ENCODE data around the gene ADD3.

Gene ADD3

GRCh38 chr10:110061687-110062086 lies 53.9 kb downstream of the ADD3 start:
- Histone ChIP-seq H3F3A (ENCODE audit: low read depth) (peaks cover 8% of the 10 kb centered on the region; the same call in 1 of the 2 replicates), H3K4me3 (ENCODE audit: low read length, poor library complexity, severe bottlenecking) (no peak overlapping the region), H3K36me3 (ENCODE audit: insufficient read depth, low read length) (no peaks in the 10 kb centered on the region), H3K9me3 (ENCODE audit: insufficient read depth, low read depth, low read length) (no peaks in the 10 kb centered on the region), H3K79me2 (ENCODE audit: insufficient read depth, low read length) (peaks cover 97% of the 10 kb centered on the region), H2AFZ (ENCODE audit: low read length) (no peak overlapping the region), H4K20me1 (ENCODE audit: insufficient read depth, low read length, poor library complexity, severe bottlenecking) (peaks cover 32% of the 10 kb centered on the region), H3K9me2 (replicated peaks; ENCODE audit: low read depth, low read length) (no peaks in the 10 kb centered on the region), H3K27me3 (ENCODE audit: insufficient read depth, low read length, poor library complexity, severe bottlenecking) (no peaks in the 10 kb centered on the region), H3K4me2 (ENCODE audit: low read depth, low read length, poor library complexity, severe bottlenecking) (no peak overlapping the region), H3K4me1 (ENCODE audit: insufficient read depth, low read length, poor library complexity, severe bottlenecking) (peaks cover 45% of the 10 kb centered on the region), H3K9ac (ENCODE audit: low read depth, low read length, poor library complexity, severe bottlenecking) (no peak overlapping the region)
- no peak for TF ChIP-seq CTCF (conservative IDR thresholded peaks at IDR 0.05; ENCODE audit: low read length)
- TF ChIP-seq EZH2phosphoT487 (IDR thresholded peaks at IDR 0.05; ENCODE audit: borderline replicate concordance), result no peak

- H3K4me2 ChIP-seq (ENCODE audit: low read depth, low read length, poor library complexity, severe bottlenecking), result no peak overlapping the region
- H3K9me3 ChIP-seq (ENCODE audit: insufficient read depth, low read depth, low read length), result no peaks in the 10 kb centered on the region
- peaks cover 84% of the 10 kb centered on the region for H3K79me2 ChIP-seq (ENCODE audit: insufficient read depth, low read length)
- peaks cover 13% of the 10 kb centered on the region; the same call in 1 of the 2 replicates for H3F3A ChIP-seq (ENCODE audit: low read depth)
- H3K36me3 ChIP-seq (ENCODE audit: insufficient read depth, low read length), result no peaks in the 10 kb centered on the region
- H3K4me1 ChIP-seq (ENCODE audit: insufficient read depth, low read length, poor library complexity, severe bottlenecking), result peaks cover 58% of the 10 kb centered on the region
- peaks cover 22% of the 10 kb centered on the region for H4K20me1 ChIP-seq (ENCODE audit: insufficient read depth, low read length, poor library complexity, severe bottlenecking)
- H3K27me3 ChIP-seq (ENCODE audit: insufficient read depth, low read length, poor library complexity, severe bottlenecking), result no peaks in the 10 kb centered on the region
- H3K9ac ChIP-seq (ENCODE audit: low read depth, low read length, poor library complexity, severe bottlenecking), result no peak overlapping the region
- H3K9me2 ChIP-seq (replicated peaks; ENCODE audit: low read depth, low read length), result no peaks in the 10 kb centered on the region
- no peak overlapping the region for H3K4me3 ChIP-seq (ENCODE audit: low read length, poor library complexity, severe bottlenecking)
- TF ChIP-seq CTCF (conservative IDR thresholded peaks at IDR 0.05; ENCODE audit: low read length) (no peak), EZH2phosphoT487 (IDR thresholded peaks at IDR 0.05; ENCODE audit: borderline replicate concordance) (no peak)
- H2AFZ ChIP-seq (ENCODE audit: low read length), result no peak overlapping the region
Measured at GRCh38 chr10:110065269-110065668, 57.5 kb downstream of the ADD3 start.

GRCh38 chr10:110067960-110068770 lies 60.4 kb downstream of the ADD3 start:
- Histone ChIP-seq H3K9me3 (ENCODE audit: insufficient read depth, low read depth, low read length) (no peaks in the 10 kb centered on the region), H4K20me1 (ENCODE audit: insufficient read depth, low read length, poor library complexity, severe bottlenecking) (peaks cover 3% of the 10 kb centered on the region), H3K79me2 (ENCODE audit: insufficient read depth, low read length) (peaks cover 80% of the 10 kb centered on the region), H2AFZ (ENCODE audit: low read length) (no peak overlapping the region), H3K9me2 (replicated peaks; ENCODE audit: low read depth, low read length) (no peaks in the 10 kb centered on the region), H3K4me2 (ENCODE audit: low read depth, low read length, poor library complexity, severe bottlenecking) (peak overlapping the region; percentile 76), H3K9ac (ENCODE audit: low read depth, low read length, poor library complexity, severe bottlenecking) (peak overlapping the region; percentile 1), H3K4me1 (ENCODE audit: insufficient read depth, low read length, poor library complexity, severe bottlenecking) (peaks cover 63% of the 10 kb centered on the region), H3K36me3 (ENCODE audit: insufficient read depth, low read length) (no peaks in the 10 kb centered on the region), H3K4me3 (ENCODE audit: low read length, poor library complexity, severe bottlenecking) (peak overlapping the region; percentile 12), H3K27me3 (ENCODE audit: insufficient read depth, low read length, poor library complexity, severe bottlenecking) (no peaks in the 10 kb centered on the region), H3F3A (ENCODE audit: low read depth) (0 out of 2 replicates have a peak, but pooled peaks cover 9% of the 10 kb centered on the region)
- TF ChIP-seq EZH2phosphoT487 (IDR thresholded peaks at IDR 0.05; ENCODE audit: borderline replicate concordance), result no peak
- no peak for TF ChIP-seq CTCF (conservative IDR thresholded peaks at IDR 0.05; ENCODE audit: low read length)
